Measurements from ENCODE around the gene ENGASE.

The ENGASE gene

GRCh38 chr17:79096477-79096876, 21.9 kb downstream of the ENGASE start:
- no peak for DNase-seq

- DNase-seq, result no peak
These were observed 22.8 kb downstream of the ENGASE start for GRCh38 chr17:79097226-79098055.

- DNase-seq, result no peak
These were observed 23.8 kb downstream of the ENGASE start for GRCh38 chr17:79098282-79098867.

- no peak for DNase-seq
These were observed 25.8 kb downstream of the ENGASE start for GRCh38 chr17:79100405-79100804.

GRCh38 chr17:79101111-79101673, 26.6 kb downstream of the ENGASE start:
- DNase-seq, result no peak

GRCh38 chr17:79102214-79102613, 27.6 kb downstream of the ENGASE start:
- no peak for DNase-seq

GRCh38 chr17:79104898-79105600, 30.4 kb downstream of the ENGASE start:
- DNase-seq, result no peak

GRCh38 chr17:79105937-79106336, 31.3 kb downstream of the ENGASE start:
- DNase-seq, result no peak

GRCh38 chr17:79106958-79107357, 32.3 kb downstream of the ENGASE start:
- no peak for DNase-seq

- DNase-seq, result no peak
These were observed 33.0 kb downstream of the ENGASE start for GRCh38 chr17:79107499-79108231.

- DNase-seq, result no peak
These were observed 33.7 kb downstream of the ENGASE start for GRCh38 chr17:79108232-79108850.

GRCh38 chr17:79108870-79109269, 34.2 kb downstream of the ENGASE start:
- no peak for DNase-seq

GRCh38 chr17:79109584-79109983, 35.0 kb downstream of the ENGASE start:
- DNase-seq, result no peak

- no peak for DNase-seq
These were observed 36.5 kb downstream of the ENGASE start for GRCh38 chr17:79111097-79111496.

- no peak for DNase-seq
These were observed 37.8 kb downstream of the ENGASE start for GRCh38 chr17:79112471-79112870.

GRCh38 chr17:79113699-79114457, 39.3 kb downstream of the ENGASE start:
- DNase-seq, result no peak

- DNase-seq, result no peak
These were observed 40.1 kb downstream of the ENGASE start for GRCh38 chr17:79114458-79115301.

GRCh38 chr17:79115487-79115886, 40.9 kb downstream of the ENGASE start:
- no peak for DNase-seq

GRCh38 chr17:79116575-79117368, 42.1 kb downstream of the ENGASE start:
- no peak for DNase-seq

Measured in activated CD4-positive, alpha-beta T cell treated with anti-CD3 and anti-CD28 coated beads, Interleukin-2, amount 50 U/mL, for 4 hours (primary cell).